C1 segment of cervical spinal cord (tissue), 14 donors: ENCODE results near the gene TSC22D3.
"Not testable (repeated sequence)": the region's sequence is repeated elsewhere in the genome, so short reads cannot be mapped to it uniquely, and the experiment has no call there.

Experiments used
- DNase-seq, 14 donors: peaks; one replicate each; lab custom pipeline; 2025; lab: John Stamatoyannopoulos, UW

Gene TSC22D3

GRCh38 chrX:107775734-107776511, at the start of gene TSC22D3:
Gene TSC22D3 (minus strand): TSS chrX:107775787. CDS start chrX:107775419, 368 bp downstream.
- DNase-seq: peak in 11 of 14 donors; percentile 7 to 75 (median 48)

DNA sequence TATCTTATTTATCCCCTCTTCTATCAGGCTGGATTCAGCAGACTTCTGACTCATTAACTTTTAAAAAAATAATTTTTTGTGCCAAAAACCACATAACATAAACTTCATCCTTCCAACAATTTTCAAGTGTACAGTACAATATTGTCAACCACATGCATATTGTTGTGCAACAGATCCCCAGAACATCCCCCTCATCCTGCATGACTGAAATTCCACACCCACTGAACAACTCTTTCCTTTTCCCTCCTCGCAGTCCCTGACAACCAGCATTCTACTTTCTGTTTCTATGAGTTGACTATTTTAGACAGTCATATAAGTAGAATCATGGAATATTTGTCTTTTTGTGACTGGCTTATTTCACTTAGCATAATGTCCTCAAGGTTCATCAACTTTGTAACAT, 47.9 kb upstream of the TSC22D3 start:
- DNase-seq: no peak

DNA sequence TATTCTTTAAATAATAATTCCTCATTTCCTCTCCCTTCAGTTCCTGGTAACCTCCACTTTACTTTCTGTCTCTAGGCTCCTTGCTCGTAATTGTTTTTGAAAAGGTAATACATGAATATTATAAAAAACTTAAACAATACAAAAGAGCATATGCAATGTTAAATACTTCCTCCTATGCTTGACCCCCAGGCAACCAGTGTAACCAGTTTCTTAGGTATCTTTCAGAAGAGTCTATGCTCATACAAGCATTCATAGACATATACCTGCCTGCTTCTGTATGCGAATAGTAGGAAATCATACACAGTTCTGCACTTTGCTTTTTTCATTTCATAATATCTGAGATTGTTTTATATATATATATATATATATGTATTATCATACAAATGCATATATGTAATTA, 47.5 kb upstream of the TSC22D3 start:
- DNase-seq: no peak

GRCh38 chrX:107818900-107819521, 43.4 kb upstream of the TSC22D3 start:
- no peak for DNase-seq

- DNase-seq: not testable (repeated sequence)
Observed at GRCh38 chrX:107810053-107810452, 34.5 kb upstream of the TSC22D3 start.

DNA sequence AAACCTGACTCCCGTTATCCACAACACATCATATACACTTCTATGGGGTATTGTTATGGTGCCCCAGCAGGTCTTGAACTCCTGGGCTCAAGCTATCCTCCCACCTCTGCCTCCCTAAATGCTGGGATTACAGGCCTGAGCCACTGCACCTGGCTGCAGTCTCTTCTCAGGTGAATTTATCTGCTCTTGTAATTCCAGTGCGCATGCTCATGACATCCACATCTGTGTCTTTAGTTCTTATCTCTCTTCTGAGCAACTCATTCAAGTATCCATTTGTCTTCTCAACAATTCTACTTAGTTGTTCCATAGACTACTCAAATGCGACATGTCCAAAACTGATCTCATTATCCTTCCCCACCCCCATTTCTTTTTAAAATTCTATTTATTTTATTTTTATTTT, 29.6 kb upstream of the TSC22D3 start:
- no peak for DNase-seq

DNA sequence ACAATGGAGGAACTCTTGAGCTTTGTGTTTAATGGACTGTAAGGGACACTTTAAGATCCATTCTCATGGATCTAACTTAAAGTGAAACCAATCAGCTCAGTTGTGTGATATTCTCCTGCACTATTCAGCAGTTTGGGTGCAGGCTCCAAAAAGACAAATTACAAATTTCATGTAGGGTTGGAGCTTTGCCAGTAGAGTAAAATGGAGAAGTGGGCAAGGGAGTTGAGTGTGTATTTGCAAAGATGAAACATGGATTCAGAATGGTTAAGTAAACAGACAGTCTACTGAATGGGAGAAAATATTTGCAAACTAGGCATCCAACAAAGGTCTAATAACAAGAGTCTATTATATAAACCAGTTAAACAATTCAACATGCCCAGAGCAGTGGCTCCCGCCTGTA, 28.8 kb upstream of the TSC22D3 start:
- no peak for DNase-seq

DNA sequence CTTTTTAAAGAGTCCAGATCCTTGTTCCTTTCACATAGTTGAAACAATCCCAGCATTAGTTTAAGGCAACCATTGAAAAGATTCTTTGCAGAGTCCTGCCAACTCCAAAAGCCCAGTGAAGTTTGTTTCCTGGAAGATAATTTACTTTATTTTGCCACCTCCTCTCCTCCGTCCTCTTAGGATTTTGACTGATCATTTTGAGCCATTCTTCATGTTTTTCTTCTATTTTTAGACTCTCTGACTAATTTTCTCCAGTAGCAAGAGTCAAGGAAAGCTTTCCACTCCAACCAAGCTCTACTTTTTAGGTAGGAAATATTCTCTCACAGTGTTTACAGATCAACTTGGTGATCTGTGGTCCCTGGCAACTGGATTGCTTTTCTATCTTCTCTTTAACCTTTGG, 12.2 kb upstream of the TSC22D3 start:
- no peak for DNase-seq

DNA sequence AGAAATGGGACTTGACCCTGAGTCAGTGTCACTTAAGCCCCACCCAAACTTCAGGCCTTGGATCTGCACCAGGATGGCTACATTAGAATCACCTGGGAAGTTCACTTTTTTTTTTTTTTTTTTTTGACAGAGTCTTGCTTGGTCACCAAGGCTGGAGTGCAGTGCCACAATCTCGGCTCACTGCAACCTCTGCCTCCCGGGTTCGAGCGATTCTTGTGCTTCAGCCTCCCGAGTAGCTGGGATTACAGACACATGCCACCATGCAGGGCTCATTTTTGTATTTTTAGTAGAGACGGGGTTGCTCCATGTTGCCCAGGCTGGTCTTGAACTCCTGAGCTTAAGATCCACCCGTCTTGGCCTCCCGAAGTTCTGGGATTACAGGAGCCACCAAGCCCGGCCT, 4.9 kb upstream of the TSC22D3 start:
- no peak for DNase-seq

GRCh38 chrX:107777536-107777832, 1.9 kb upstream of the TSC22D3 start, which contains the start of gene NCBP2L:
Gene NCBP2L (plus strand): TSS chrX:107777733. CDS start chrX:107794221, 16,488 bp downstream.
- DNase-seq: no peak

DNA sequence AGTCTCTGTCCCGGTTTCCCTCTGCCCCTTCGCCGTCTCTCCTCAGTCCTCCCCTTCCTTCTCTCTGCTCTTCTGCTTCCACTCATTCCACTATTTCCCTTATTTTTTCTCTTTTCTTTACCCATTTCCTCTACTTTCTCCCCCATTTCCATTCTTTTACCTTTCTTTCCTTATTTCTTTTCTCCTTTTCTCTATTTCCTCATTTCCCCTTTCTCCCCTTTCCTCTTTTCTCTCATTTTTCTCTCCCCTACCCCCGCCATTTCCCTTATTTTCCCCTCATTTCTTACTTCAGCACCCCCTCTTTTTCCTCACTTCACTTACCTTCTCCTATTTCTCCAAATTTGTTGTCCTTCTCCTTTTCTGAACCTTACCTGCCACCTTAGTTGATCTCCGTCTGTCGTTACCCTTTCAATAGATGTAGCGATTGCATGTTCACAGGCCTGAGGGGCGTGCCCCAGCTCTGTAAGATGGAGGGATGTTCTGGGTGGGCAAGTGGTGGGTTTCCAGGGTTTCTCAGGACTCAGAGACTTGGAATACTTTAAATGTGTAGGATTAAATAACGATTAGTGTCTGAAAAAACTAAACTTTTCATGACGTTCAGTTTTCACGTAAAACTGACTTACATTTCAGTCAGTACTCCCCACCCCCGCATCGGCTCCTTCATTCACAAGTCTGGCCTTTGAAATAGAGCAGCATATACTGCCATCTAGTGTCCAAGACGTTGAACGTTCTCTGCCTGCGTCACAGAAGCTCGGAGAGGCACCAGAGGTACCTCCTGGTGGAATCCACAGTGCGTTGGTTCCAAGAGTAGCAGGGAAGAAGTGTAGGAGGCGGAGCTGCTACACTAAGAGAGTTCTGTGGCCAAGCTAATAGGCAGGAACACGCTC, 1.3 kb upstream of the TSC22D3 start:
- DNase-seq: peak in 11 of 14 donors; percentile 1 to 79 (median 39)

DNA sequence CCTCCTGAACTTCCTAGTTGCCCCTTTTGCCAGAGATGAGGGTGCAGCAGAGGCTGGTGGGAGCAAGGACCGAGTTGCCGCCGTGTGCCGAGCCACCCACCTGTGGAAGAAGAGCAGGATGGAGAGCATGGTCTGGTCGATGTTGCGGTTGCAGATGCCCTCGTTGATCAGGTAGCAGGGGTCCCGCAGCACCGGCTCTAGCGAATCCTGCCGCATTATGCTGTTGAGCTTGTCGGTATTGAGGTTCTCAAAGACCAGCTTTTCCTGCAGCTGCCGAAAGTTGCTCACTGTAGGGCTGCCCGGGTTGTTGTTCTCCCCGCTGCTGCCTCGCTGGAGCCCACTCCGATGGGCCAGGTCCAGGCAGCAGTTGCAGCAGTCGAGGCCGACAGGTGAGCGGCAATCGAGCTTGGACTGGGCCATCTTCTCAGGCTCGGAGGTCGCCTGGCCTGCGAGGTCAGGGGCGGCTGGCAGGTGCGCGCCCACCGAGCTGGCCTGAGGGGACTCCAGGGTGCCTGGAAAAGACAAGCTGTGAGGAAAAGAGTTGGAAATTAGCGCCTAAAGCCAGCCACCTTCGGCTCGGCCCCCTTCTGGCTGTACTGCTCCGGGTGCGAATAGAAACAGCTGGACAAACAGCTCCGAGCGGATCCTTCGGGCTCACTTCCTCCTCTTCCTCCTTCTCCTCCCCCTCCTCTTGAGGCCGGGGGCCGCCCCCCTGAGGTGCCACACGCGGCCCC, 420 bp downstream of the TSC22D3 start:
- peak in 4 of 14 donors; percentile 2 to 54 (median 16) for DNase-seq

DNA sequence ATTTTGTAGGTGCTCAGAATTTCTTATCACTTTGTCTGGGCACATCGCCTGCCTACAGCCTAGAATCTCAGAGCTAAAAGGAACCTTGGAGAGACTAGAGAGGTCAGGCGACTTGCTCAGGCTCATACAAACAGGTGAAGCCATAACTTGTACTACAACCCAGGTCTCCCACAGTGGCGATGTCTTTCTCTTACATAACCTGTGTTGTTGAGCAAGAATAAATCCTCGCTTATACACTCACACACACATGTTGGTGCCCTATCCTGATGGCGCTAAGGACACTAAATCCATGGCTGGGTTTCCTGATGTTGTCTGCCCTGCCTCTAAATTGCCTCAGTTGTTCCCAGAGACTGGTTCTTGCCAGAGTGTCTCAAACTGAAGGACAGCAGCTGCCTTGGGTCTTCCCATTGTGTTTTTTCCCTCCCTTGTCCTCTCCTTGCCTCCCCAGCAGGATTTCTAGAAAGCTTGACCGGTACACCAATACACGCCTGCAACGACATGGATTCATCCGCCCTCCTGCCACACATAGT, 1.6 kb downstream of the TSC22D3 start:
- DNase-seq: peak in 2 of 14 donors; percentile 17 to 34

- DNase-seq: peak in 1 of 14 donors; percentile 13
Observed at GRCh38 chrX:107773206-107773605, 2.4 kb downstream of the TSC22D3 start.

DNA sequence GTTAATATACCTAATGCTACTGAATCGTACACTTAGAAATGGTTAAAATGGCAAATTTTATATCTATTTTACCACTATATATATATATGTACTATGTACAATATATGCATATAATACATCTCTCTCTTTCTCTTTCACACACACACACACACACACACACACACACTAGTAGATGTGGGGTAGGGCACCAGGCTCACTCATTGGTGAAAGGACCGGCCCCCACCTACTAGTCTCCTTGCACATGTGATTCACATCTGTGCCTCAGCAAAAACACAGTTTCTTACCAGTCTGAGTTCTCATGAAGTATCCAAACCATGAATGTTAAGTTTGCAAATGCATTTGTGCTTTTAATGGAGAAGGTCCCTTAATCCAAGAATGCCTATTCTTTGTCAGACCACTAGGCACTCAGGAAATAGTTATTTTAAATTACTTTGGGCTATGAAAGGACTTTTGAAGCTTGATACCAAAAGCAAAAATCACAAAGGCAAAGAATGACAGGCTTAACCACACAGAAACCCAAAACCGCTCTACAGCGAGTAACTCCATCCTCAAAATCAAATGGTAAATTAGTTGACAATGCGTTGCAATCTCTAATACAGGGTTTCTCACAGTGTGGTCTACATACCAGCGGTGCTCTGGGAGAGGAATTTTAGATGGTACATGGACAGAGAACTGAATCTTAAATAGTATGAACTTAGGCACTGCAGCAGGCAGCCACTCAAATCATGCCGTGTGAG, 5.8 kb downstream of the TSC22D3 start:
- DNase-seq: no peak

DNA sequence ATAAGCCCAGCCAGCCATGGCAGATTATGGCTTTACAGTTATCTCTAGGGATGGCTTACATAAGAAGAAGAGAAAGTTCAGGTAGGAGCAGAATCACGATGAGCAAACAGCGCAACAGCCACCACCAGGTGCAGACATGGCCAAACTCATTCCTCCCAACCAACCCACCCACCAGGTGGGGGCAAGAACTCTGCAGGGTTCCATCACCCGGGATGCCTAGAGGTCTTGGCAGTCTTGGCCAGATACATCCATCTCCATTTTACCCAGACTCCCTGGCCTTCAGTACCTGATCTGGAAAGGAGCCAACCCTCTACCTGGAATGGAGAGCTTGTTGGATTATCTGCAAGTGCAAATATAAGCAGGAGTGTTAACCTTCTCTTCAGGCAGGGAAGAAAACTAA, 7.5 kb downstream of the TSC22D3 start:
- no peak for DNase-seq

DNA sequence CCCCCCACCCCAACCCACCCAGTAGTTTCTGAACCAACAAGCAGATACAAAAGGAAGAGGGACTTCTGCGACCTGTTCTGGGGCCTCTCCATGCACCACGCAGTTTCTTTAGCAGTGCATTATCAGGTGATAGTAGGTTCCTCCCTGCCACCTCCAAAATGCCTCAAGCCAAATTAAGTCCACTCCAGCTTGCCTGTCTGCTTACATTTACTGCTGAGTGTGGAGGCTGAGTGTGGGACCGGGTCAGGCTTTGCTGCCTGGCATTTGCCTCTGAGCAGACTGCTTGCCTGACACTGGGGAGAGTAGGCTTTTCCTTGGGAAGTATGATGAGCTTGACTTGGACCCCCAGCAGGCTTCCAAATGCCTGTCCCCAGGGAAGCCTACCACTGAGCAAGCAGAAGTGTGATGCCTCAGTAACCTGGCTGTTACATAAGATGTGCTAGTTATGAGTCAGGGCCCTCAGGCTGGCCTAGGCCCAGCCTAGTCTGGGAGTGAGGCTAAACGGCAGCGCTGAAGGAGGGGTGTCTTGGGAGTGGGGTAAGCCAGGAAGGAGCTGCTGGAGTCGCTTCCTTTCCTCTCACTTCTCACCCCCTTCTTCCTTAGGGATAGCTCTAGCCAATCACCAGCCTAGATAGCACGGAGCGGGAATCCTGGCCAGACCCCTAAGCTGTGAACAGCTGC, 9.0 kb downstream of the TSC22D3 start:
- peak in 1 of 14 donors; percentile 26 for DNase-seq

DNA sequence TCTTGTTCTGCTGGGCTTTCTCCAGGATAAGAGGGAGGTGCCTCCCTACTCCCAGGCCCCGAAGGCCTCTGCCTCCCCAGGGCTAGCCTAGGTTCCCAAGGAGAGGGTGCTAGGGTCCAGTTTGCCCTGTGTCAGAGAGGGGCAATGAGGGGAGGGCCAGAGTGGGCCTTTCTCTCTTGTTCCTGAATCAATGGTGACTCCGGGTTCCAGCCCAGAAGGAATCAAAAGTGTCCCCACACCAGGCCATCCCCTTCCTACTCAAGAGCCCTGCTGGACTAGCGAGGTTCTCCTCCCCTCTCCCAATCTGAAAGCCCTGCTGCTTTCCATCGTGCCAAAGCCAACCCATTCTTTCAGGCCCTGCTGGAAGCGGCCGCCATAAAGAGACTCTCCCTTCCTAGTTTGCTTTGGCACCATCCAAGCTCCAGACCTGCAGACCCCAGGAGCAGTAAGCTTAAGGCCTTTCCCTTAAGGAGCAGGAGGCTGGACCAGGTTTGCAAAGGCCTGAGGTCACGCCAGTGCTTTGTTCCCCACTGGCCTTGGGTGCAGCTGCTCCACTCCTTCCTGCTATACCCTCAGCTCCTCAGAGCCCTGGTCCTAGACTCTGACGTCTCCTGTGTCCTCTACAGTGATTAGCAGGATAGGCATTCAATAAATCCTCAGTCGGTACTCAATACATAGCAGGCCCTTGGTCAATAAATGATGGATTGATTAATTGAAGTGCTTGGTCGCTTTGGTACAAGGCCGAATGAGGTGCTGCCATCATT, 10.6 kb downstream of the TSC22D3 start:
- DNase-seq: no peak

- DNase-seq: no peak
Observed at GRCh38 chrX:107763647-107764046, 11.9 kb downstream of the TSC22D3 start.
